ENCODE measurements around the gene SPINK13. TPM values are rescaled to one million over a fixed set of nuclear protein-coding genes. Genes with fewer than 3 reads are reported as not detected.

The SPINK13 gene
- total and polyA plus RNA-seq, 9 of the 15 experiments (the other 6 are each of a cell fraction or from before 2014, with no cell fraction given) = 0.07 TPM; not detected in 8

- no peak overlapping the region for H3K4me2 ChIP-seq (ENCODE audit: insufficient read depth, low read length)
- no peak overlapping the region for H2AFZ ChIP-seq (ENCODE audit: low read depth, low read length)
- in situ Hi-C loops (cut with MboI) = no loop called here
- ChIA-PET POLR2A (no interaction called here), CTCF (ENCODE audit: low intra/inter-chr PET ratio) (no interaction called here)
- no peak overlapping the region for H3K27ac ChIP-seq (ENCODE audit: extremely low read depth, low read depth, low read length)
- intact Hi-C loops (cut with micrococcal nuclease) = no loop called here
- H4K20me1 ChIP-seq (replicated peaks; ENCODE audit: control insufficient read depth, insufficient read depth, low read length) = no peaks in the 10 kb centered on the region
- FAIRE-seq (no peak), ATAC-seq (no peak), DNase-seq (ENCODE audit: extremely low read depth in 1 of 4, low spot score in 3 of 4) (no peak)
- no peaks in the 10 kb centered on the region for H3K4me1 ChIP-seq (replicated peaks in 1 of 2; ENCODE audit: control insufficient read depth in 2 of 2, insufficient read depth in 2 of 2, low read length in 2 of 2)
- H3K79me2 ChIP-seq (ENCODE audit: control insufficient read depth, insufficient read depth, low read length) = no peaks in the 10 kb centered on the region
- no peak overlapping the region for H3K4me3 ChIP-seq
- no peaks in the 10 kb centered on the region for H3K9me3 ChIP-seq (replicated peaks; ENCODE audit: control insufficient read depth, insufficient read depth, low read depth, low read length)
- H3K27me3 ChIP-seq (ENCODE audit: control insufficient read depth in 2 of 2, insufficient read depth in 2 of 2, low read length in 2 of 2) = no peaks in the 10 kb centered on the region
- no TSS peak for BruUV-seq (replicated peaks)
- TF ChIP-seq POLR2AphosphoS5 (IDR thresholded peaks at IDR 0.05; ENCODE audit: control insufficient read depth, insufficient read depth, low read depth, low read length) = no peak
- no peak for TF ChIP-seq NBN (IDR thresholded peaks at IDR 0.05; ENCODE audit: low read depth)
- 0 out of 2 replicates have a peak, but pooled peaks have one; percentile 31 for TF ChIP-seq C11orf30 (IDR thresholded peaks at IDR 0.05; ENCODE audit: low read depth)
- TF ChIP-seq ZNF717 (CRISPR knock-in tag; IDR thresholded peaks at IDR 0.05) = no peak
- TF ChIP-seq ZNF316 (IDR thresholded peaks at IDR 0.05) = peak; percentile 64
- TF ChIP-seq GABPB2 (CRISPR knock-in tag; conservative IDR thresholded peaks at IDR 0.05) = no peak
- TF ChIP-seq KAT7 (CRISPR knock-in tag; IDR thresholded peaks at IDR 0.05; ENCODE audit: borderline replicate concordance) = no peak
- TF ChIP-seq CREB3 (tag; conservative IDR thresholded peaks at IDR 0.05; ENCODE audit: low read depth) = no peak
- no peak for TF ChIP-seq ATF7 (IDR thresholded peaks at IDR 0.05)
- no peak for TF ChIP-seq HOMEZ (CRISPR knock-in tag; IDR thresholded peaks at IDR 0.05)
- TF ChIP-seq CEBPG (CRISPR knock-in tag; IDR thresholded peaks at IDR 0.05) = no peak
- TF ChIP-seq CEBPG (tag; conservative IDR thresholded peaks at IDR 0.05 in 1 of 2, IDR thresholded peaks at IDR 0.05 in 1 of 2) = no peak
- H3K9ac ChIP-seq (ENCODE audit: insufficient read depth in 1 of 2, low read depth in 2 of 2, low read length in 2 of 2) = no peak overlapping the region
- H3K9me1 ChIP-seq (ENCODE audit: control insufficient read depth, insufficient read depth, low read length) = no peaks in the 10 kb centered on the region
- H3K36me3 ChIP-seq (ENCODE audit: control insufficient read depth, insufficient read depth, low read length) = no peaks in the 10 kb centered on the region
Measured at GRCh38 chr5:148261221-148261620, 7.4 kb upstream of the SPINK13 start.
